ENCODE results near the gene FBXO47. TPM values are rescaled to one million over a fixed set of nuclear protein-coding genes. Genes with fewer than 3 reads are reported as not detected.
"Not testable (repeated sequence)": the region's sequence is repeated elsewhere in the genome, so short reads cannot be mapped to it uniquely, and the experiment has no call there.

The FBXO47 gene
- total RNA-seq, 1 donor from 2014 or later, result not detected

DNA sequence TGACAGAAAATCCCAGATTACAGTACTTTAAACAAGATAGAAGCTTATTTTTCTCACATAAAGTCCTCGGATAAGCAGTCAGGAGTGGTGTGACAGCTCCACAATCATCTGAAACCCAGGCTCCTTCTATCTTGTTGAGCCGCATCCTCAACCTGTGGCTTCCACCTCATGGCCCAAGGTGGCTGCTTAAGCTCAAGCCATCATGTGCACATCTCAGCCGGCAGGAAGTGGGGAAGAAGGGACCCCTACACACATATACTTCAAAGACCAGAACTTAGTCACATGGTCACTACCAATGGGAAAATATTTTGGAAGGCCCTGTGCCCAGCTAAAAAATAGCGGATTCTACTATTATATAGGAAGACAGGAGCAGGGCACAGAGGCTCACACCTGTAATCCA is 11.0 kb upstream of the FBXO47 start:
- no peak for DNase-seq

DNA sequence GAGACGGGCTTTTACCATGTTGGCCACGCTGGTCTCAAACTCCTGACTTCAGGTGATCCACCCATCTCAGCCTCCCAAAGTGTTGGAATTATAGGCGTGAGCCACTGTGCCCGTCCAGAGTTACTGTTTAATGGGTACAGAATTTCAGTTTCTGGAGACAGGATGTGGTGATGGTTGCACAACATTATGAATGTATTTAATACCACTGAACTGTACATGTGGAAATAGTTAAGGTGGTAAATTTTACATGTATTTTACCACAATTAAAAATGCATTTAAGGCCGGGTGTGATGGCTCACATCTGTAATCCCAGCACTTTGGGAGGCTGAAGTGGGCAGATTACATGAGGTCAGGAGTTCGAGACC is 9.0 kb upstream of the FBXO47 start:
- not testable (repeated sequence) for DNase-seq

DNA sequence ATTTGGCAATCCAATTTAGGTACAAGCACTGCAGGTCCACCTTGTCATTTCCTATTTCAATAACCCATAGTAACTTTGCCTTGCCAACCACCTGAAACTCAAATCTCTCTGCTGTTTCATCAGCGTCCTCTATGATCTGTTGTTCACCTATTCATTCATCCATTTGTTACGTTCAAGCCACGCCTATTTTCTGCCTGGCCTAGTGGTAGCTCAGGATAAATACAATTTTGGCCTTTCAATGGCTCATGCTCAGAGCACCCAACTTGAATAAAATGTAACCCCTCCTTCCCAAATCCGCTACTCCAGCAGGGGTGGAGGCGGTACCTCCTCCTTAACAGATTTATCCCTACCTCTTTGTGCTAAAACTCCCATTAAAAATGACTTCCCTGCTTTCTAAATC is 3.6 kb upstream of the FBXO47 start:
- DNase-seq, result no peak

DNA sequence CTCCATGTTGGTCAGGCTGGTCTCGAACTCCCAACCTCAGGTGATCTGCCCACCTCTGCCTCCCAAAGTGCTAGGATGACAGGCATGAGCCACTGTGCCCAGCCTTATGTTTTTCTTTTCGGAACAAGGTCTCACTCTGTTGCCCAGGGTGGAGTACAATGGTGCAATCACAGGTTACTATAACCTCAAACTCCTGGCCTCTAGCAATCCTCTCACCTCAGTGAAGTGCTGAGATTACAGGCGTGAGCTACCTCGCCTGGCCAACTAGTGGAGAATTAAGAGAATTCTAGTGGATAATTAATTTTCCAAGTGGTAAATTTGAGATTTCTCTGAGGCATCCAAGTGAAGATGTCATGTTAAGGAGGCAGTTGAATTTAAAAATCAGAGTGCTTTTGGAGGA is 2.9 kb upstream of the FBXO47 start:
- no peak for DNase-seq

DNA sequence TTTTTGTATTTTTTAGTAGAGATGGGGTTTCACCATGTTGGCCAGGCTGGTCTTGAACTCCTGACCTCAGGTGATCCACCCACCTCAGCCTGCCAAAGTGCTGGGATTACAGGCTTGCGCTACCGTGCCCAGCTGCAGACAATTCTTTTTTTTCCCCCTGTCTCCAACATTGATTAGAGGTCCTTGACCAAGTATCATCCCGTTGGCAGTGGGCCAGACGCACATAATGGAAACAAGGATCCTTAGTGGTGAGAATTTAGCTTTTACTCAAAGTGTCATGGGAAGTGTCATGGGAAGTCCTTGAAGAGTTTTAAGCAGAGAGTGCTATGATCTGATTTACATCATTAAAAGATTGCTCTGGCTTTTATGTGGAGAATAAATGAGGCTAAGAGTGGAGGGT is 2.1 kb upstream of the FBXO47 start:
- no peak for DNase-seq

DNA sequence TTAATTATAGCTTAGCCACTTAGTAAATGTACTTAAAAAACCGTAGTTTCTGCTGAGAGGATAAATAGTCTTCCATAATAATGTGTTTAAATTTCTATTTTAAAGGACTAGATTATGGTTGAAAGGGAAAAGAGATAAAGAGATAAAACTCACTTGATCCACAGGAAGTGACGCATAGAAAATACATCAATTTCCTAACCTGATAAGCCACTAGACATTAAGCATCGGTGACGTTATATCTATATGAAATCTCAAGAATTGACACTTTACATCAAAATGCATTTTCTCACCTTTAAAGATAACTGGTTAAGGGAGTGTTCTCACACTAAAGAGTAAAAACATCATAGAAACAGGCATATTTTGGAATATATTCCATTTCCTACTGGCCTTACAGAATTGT is 5.8 kb downstream of the FBXO47 start:
- no peak for DNase-seq

DNA sequence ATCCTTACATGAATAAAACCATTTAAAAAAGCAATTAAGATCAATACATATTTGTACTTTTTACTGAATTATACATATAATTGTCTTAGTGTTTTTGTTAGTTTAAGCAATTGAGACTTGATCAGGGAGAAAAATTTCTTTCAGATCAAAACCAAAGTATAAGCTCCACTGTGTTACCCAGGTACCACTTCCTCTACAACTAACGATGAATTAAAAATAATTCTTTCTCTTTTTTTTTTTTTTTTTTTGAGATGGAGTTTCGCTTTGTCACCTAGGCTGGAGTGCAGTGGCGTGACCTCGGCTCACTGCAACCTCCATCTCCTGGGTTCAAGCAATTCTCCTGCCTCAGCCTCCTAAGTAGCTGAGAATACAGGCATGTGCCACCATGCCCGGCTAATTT is 6.8 kb downstream of the FBXO47 start:
- DNase-seq, result no peak

DNA sequence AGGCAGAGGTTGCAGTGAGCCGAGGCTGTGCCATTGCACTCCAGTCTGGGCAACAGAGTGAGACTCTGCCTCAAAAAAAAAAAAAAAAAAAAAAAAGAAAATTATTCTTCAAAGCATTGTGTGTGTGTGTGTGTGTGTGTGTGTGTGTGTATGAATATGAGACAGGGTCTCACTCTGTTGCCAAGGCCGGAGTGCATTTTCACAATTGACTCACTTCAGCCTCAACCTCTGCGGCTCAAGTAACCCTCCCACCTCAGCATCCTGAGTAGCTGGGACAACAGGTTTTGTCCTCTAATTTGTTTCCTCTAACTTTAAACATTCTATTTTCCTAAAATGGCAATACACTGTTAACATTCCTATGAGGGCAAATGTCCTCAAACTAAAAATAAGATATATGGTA is 7.7 kb downstream of the FBXO47 start:
- DNase-seq, result no peak

DNA sequence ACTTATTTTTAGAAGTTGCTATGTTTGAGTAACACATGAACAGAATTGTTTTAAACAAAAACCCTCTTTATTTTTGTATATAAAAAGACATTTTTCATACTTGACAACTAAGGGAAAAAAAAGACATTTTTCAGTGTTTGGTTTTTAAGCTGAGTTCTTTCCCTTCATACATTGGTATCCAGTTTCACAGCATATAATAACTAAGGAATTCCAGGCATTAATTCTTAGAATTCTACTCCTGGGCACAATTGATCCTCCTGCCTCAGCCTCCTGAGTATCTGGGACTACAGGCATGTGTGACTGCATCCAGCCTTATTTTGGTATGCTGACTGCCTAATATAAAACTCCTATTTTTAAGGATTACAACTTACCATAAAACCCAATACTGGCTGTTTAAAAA is 8.4 kb downstream of the FBXO47 start:
- no peak for DNase-seq

DNA sequence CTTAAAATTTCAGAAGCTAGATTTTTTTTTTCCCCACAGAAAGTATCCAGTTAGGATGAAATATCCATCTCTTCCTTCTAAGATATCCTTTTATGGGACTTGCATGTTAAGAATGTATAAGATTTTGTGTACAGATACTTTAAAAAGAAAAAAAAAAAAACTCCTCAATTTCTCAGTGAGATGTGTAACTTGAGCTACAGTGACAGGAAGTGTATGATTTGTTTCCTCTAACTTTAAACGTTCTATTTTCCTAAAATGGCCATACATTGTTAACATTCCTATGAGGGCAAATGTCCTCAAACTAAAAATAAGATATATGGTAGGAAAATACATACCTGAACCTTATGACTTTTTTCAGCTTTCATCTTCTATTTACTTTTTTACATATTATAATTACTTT is 8.9 kb downstream of the FBXO47 start:
- DNase-seq, result peak; percentile 19

DNA sequence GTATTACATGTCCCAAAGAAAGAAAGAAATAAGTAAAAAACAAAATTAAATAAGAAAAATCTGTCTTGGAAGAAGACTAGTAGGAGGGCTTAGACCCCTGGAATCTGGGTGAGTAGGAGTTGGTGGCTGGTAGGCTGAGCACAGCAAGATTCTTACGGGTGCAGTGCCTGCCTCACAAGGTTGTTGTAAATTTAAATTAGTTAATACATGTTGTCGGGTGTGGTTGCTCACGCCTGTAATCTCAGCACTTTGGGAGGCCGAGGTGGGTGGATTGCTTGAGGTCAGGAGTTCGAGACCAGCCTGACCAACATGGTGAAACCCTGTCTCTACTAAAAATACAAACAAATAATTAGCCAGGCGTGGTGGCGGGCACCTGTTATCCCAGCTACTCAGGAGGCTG is 13.4 kb downstream of the FBXO47 start:
- not testable (repeated sequence) for DNase-seq

DNA sequence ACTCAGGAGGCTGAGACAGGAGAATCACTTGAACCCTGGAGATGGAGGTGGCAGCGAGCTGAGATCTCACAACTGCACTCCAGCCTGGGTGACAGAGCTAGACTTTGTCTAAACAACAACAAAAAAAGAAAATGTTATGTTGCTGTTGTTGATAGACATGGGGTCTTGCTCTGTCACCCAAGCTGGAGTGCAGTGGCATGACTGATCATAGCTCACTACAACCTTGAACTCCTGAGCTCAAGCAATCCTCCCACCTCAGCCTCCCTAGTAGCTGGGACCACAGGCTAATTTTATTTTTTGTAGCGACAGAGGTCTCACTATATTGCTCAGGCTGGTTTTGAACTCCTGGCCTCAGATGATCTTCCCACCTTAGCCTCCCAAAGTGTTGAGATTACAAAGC is 20.0 kb downstream of the FBXO47 start:
- DNase-seq, result no peak

DNA sequence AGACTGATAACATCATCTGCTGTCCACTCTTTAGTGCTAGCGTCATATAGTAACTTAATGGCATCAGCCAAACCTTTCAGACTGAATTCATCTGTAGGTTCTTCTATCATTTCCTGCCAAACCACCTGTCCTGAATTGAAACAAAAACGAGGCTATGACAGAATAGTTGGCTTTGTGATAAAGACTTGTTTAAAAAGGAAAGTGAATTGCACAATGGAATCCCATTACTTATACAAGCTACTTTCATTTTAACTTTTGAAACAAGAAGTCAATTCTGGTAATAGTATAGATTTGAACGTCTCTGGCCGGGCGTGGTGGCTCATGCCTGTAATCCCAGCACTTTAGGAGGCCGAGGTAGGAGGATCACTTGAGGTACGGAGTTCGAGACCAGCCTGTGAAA is 23.6 kb downstream of the FBXO47 start:
- no peak for DNase-seq

DNA sequence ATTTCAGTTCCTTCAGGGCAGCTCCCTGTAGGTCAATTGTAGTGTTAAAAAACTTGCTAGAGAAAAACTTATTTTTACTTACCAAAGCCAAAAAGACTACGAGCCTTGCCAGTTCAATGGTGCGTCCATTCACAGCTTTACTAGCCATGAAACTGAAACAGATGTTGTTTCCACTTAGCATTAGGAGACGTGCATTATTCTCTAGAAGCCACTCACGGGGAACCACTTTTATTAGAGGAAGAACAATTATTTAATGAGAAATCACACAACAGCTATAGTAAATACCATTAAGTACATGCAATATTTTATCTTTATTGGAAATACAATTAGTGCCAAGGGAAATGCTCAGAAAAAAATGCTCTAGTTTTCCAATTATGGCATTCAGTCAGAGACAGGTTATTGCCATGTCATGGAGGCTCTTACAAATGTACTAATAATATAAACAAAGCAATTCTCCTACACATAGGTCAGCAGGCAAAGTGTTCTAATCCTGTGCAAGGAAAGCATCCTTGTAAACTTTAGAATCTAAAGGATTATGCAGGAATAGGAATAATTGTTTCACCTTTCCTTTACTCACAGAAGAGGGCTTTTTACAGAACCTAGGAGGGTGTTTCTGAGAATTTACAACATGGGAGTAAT is 24.4 kb downstream of the FBXO47 start:
- no peak for DNase-seq

DNA sequence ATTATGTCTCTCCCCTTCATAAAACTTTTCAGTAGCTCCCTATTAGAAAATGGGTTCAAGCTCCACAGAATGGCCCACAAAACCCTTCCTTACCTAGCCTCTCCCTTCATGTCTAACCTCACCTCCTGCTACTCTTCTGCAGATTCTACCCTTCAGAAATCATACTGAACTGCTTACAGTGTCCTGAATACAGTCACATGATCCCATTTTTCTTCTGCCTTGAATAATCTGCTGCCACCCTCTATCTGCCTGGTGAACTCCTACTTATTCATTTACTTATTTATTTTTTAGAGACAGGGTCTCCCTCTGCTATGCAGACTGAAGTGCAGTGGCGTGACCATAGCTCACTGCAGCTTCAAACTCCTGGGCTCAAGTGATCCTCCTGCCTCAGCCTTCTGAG is 26.8 kb downstream of the FBXO47 start:
- no peak for DNase-seq

DNA sequence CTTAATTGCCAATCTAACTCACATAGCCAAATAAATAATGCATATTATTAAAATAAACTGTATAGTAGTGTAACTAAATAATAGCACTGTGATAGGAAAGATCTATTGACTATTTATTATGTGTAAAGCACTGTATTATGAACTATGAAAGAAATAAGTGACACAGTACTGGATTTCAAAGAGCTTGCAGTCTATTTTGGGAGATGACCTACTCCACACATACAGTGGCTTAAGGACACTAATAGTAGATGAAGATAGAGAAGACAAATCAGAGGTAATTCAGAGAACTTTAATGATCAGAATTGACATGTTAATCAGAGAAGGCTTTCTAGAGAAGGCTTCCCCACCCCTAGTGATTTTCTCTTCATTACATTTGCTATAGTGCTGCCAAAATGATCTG is 27.2 kb downstream of the FBXO47 start:
- no peak for DNase-seq

DNA sequence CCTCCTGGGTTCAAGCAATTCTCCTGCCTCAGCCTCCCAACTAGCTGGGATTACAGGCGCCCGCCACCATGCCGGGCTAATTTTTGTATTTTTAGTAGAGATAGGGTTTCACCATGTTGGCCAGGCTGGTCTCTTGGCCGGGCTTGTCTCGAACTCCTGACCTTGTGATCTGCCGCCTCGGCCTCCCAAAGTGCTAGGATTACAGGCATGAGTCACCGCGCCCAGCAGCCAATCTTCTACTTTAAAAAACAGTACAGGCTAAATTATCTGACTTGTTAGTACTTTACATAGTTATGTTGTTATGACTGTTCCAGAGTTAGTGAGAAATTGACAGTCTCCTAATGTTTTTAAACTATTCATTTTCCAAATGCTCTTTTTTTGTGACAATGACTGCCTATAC is 33.2 kb downstream of the FBXO47 start:
- DNase-seq, result not testable (repeated sequence)

DNA sequence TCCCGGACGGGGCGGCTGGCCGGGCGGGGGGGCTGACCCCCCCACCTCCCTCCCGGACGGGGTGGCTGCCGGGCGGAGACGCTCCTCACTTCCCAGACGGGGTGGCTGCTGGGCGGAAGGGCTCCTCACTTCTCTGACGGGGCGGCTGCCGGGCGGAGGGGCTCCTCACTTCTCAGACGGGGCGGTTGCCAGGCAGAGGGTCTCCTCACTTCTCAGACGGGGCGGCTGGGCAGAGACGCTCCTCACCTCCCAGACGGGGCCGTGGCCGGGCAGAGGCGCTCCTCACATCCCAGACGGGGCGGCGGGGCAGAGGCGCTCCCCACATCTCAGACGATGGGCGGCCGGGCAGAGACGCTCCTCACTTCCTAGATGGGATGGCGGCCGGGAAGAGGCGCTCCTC is 36.4 kb downstream of the FBXO47 start:
- DNase-seq, result not testable (repeated sequence)

DNA sequence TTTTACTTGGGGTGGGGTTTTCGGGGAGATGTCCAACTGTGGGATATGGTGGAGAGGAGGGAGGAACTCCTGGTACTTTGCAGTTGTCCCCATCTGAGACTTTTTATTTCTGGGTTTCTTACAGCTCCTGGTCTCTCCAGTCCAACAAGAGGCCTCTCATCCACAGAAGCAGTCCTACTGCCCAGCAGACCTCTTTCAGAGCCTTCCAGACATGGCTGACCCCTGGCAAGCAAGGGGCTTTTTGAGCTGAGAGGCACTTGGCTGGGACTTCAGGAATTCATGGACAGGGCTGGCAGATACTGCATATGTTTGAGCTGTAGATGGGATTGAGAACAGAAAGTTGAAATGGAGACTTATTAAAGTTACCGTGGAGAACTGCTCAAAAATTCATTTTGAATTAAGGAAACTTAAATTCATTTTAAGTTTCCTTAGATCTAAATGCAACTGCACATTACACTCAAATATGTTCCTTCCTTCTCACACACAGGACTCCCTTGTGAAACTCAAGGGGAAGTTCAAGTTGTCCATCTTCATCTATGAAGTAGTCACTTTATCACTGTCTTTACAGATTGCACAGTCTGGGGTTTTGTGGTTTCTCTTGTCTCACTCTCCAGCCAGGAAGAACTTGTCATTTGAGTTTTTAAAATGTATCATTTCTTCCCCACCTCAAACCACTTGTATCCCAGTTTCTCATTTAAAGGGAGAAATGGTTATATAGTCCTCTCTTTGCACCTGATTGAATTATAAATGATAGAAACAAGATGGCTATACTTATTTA is 40.7 kb downstream of the FBXO47 start:
- no peak for DNase-seq

DNA sequence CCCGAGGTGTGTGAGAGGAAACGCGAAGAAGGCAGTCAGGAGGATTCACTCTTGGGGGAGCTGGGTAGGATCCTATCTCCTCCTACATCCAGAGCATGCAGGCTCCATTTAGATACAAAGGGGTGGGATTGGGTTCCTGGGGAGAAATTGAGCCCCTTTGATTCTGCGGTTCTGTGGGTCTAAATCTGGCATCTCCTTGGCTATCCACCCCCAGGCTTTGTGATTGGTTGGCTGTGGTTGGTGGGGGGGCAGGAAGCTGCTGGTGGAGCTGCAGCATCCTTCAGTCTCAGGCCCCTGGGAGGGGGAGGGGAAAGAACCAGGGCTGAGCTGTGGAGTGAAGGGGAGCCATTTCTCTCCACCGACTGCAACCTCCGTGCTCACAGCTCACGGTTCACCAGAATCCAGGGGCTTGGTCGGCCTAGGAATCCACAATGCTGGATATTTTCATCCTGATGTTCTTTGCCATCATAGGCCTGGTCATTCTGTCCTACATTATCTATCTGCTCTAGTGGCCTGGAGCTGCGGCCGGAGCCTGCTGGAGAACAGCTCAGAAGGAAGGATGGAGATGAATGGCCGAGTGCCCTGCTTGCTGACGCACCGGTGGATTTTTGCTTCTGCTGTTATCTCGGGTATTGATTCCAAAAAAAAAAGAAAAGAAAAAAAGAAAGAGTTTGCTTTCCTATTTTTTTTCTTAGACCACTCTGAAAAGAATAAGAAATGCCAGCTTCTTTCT is 41.8 kb downstream of the FBXO47 start, which contains the start of gene LASP1NB:
Gene LASP1NB, plus strand, starts transcription at position 352 of the 733 bp plus-strand sequence.
- DNase-seq, result no peak

DNA sequence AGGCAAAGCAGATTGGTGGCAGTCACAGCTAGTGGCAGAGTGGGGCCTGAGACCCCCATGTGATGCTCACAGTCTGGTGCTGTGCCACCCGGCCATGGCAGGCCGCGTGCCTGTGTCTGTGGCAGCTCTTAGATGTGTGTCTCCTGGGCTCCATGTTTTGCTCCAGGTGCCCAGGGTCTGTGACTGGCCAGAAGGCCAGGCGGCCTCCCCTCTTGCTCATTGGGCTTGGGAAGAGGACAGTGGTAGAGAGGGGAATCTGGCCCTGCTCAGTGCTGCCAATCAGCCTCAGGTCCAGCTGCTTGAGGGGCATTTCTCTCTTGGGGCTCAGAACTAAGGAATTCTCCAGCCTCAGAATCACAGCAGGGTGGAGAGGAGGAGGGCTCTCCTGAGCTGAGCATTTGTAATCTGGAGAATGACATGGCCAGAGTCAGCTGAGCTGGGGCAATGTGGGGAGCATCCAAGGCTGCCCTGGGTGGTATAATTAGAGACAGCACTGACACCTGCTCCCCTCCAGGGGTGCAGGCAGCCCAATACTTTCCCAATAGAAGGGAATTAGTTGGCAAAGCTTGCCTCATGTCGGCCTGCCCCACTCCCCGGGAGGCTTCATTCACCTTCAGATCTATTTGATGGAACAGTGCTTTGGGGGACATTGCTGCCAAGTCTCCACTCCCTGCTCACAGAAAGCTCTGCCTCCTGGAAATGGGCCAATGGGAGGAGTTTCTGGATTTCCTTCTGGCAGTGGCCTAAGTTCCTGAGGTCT is 44.5 kb downstream of the FBXO47 start:
- peak; percentile 76 for DNase-seq

DNA sequence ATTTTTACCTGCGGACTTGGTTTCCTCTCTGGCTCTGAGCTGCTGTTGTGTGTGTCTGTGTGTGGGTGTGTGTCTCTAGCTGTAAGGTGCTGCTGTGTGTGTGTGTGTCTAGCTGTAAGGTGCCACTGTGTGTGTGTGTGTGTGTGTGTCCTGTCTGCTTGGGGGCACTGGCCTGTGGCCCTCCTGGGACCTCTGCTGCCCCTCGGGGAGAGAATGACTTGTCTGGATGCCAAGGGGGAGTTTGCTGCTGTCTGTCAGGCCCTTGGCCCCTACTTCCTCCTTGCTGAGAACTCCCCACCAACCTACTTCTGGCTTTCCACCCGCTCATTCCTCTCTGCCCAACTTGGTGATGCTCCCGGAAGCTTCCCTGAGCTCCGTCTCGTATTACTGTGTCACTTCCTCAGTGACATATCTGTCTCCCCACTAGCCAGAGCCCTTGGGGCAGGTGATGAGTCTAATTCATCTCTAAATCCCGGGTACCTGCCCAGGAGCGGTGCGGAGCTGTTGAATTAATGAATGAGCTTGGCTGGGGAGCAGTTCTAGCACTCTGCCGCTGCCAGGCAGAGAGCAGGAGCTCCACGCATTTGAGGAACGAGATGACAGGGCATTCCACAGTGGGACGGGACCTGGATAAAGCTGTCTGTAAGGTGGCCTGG is 45.3 kb downstream of the FBXO47 start:
- DNase-seq, result no peak

Measured in dermis blood vessel endothelial cell (primary cell).